ENCODE data around the gene ARMC2.

- TF ChIP-seq EZH2 (IDR thresholded peaks at IDR 0.05; ENCODE audit: borderline replicate concordance, insufficient read depth, low read depth, low read length, poor library complexity, severe bottlenecking) (no peak), CTCF (IDR thresholded peaks at IDR 0.05) (no peak)
Measured at GRCh38 chr6:108838101-108838717, 10.0 kb upstream of the ARMC2 start.

All from B cell (primary cell).